GM21381 (cell line): ENCODE measurements around the gene ZNF652.
"Not testable (repeated sequence)": the region's sequence is repeated elsewhere in the genome, so short reads cannot be mapped to it uniquely, and the experiment has no call there.

Experiments used
- ATAC-seq: cut with Tn5 transposase; IDR thresholded peaks from one replicate; pipeline ENCODE4 v1.9.1; 2021; ENCODE audit warnings: mild to moderate bottlenecking, moderate library complexity; ENCODE audit not compliant: unreplicated experiment

Gene ZNF652

DNA sequence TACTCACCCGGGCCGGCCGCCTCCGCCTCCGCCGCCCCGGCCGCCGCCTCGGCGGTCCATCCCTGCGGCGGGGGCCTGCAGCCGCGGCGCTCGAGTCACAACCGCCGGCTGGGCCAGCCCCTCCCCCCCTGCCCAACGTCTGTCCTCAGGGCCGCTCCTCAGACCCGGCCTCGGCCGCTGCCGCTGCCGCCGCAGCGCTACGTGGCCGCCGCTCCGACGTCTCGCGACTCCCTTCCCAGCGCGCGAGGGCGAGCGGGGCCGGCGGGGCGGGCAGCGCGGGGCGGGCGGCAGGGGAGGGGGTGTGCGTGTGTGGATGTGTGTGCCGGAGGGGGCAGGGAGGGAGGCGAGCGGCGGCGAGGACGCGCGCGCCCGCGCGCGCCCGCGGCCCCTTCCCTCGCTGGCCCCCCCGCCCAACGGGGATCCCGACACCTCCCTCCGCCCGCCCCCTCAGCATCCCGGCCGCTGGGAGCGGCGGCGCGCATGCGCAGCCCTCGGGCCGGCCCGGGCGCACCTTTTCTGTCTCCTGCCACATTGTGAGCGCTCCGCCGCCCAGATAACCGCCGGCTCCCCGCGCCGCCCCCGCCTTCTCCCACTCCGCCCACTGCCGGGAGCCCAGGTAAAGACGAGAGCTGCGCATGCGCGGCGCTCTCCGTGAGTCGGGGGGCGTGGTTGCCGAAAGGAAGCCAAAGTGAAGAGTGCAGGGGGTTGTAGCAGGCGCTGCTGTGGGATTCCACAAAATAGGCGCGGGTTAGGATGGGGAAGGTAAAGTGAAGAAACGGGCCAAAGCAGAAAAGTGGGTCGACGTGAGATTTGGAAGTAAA is at the start of gene ZNF652:
Gene ZNF652, minus strand, starts transcription at position 349 of the 821 bp plus-strand sequence. CDS start 44,525 bp downstream, outside the sequence.
- peak; percentile 64 for ATAC-seq

DNA sequence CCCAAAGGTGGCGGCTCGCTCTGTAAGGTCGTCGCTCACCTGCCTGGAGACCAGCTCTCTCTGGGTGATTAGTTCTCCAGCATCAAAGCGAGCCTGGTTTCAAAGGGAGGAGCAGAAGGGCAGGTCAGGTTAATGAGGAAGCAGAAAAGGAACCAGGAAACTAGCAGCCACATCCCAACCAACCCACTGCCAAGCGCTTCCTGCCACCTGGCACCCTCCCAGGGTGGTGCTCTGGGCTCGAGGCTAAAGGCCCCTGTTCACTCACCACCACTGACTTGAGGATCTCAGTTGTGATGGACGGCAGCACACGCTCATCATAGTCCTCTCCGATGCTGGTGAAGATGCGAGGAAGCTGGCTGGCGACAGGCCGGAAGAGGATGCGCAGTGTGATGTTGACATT is 47.0 kb upstream of the ZNF652 start:
- ATAC-seq: no peak

DNA sequence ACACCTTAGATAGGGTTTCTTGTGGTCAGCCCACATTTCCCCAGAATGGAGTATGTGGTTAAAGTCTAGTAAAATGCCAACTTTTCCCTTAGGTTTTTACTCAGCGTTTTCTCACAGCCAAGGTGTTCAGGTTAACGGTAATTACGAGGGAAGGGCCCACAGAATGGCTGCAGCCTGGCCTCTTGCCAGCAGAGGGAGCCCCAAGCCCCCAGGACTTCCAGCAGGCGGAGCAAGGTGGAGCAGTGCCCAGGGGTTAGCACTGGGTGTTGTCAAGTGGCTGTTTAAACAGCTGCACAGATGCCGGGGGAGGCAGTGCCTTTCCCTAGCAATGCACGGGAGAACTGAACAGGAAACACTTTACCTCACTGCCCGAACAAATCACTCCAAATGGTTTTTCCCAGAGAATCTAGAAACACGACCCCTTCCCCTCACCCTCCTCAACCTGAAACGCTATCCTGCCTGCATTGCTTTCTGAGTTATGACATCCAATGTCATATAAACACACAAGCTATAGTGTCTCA is 46.0 kb upstream of the ZNF652 start:
- no peak for ATAC-seq

DNA sequence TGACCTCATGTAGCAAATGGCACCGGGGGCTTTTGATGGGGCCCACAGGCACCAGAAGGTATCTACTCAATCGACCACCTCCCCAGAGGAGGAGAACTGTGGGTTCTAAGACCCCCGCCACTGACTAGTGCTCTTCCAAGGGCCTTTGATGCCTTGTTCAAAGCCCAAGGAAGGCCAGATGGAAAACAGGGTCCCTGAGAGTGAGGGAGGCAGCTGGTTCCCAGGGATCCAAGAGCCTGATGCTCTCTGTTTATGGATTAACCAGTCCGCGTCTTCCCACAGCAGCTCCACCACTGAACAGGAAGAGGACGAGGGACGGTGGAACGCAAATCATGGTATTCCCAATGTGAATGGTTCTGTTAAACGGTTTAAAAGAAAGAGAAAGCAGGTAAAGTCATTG is 45.0 kb upstream of the ZNF652 start:
- no peak for ATAC-seq

DNA sequence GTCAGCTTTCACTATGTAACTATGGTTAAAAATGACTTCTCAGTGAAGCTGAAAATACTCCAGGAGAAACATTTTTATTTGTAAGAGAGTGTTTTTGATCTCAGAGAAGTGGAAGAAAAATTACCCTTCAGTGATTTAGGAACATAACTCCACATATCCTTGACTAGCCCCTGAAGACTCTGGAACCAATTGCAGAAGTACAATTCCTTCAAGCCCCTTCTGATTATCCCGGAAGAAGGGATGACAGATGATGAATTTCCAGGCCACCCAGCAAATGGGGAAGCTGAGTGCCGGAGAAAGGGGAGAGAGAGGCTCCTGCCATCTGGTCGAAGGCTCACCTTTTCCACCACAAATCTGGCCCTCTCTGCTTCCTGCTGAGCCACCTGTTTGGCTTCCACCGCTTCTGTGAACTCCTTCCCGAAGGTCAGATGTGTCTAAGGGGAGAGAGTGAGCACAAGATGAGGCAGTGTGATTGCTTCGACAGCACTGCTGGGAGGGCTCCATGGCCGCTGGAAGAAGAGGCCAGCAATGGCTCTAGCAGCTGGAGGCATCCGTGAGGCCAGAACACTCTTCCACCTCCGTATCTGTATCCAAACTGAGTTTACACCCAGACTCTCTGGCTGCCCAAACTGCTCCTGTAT is 44.5 kb upstream of the ZNF652 start:
- ATAC-seq: no peak

DNA sequence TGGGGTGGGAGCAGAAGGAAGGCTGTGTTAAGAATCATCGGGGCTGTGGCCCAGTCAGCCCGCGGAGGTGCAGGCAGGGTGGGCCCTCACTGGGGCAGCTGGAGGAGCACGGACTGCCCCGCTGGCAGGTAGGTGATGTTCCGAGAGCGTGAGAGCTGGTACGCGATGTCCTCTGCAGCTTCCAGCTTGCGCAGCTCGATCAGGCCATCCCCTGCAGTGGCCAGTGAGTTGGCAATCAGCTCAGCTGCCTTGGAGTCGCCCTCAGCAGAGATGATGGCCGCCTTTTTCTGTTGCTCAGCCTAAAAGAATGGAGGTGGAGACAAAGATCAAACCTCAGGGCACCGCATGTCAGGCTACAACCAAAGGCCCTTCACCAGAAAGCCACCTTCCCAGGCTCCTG is 42.9 kb upstream of the ZNF652 start:
- ATAC-seq: no peak

DNA sequence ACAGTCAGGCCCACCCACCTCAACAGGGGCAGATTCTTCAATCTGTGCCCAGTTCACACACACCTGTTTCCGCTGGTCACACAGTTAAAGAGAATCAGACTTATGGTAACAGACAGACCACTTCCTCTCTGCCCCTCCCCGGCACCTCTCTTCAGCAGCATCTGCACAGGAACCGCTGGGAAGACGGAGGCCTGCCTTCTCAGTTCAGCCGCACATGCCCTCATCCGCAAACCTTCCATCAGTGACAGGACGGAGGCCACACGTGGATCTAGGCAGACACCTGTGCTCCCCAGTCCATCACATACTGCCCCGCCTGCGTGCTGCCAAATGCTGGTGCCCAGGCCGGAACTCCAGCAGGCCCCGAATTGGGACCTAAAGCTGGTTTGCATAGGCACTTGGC is 42.3 kb upstream of the ZNF652 start:
- no peak for ATAC-seq

DNA sequence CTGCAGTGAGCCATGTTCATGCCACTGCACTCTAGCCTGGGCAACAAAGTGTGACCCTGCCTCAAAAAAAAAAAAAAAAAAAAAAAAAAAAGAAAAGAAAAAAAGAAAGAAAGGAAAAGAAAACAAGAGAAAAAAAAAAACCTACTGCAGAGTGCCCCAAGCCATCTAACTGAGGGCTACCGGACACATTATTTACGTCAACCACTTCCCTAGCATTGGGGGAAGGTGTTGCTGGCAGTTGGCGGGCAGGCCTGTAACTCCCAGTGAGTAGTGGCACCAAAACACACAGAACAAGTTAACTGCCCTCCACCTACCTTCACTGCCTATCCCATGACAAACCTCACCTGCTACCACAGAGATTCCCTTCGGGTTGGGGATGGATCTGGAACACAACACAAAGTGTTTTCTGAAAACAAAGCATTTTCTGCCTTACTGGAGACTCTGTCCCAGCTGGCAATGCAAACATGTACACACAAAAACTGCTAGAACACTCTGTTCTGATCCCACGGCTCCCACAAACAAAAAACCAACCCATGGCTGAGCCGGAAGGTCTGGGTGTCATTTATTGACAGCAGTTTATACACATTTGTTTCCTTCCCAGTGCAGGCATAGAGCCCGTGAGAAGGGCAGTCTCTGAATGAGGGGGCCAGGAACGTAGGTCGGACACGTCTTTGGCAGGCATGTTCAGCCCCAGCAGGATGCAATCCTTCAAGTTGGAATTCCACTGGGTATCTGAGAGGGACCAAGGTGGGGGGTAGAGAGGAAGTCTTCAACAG is 41.7 kb upstream of the ZNF652 start:
- ATAC-seq: no peak

DNA sequence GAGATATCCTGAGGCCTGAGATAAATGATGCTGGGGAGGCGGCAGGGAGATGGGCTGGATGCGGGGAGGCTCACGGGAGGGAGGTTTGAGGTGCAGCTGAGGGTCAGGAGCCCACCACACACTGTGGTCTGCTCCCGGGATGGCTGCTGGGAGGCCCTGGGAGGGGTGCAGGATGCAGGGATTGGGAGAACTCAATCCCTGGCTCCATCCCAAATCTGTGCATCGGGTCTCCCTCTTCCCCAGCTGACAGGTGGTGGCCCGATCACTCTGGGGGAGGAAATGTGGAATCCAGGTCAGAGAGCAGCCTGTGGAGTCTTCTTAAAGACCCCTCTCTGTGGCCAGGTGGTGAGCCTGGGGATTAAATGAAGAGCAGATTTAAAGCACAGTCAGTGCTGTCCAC is 40.7 kb upstream of the ZNF652 start:
- ATAC-seq: no peak

DNA sequence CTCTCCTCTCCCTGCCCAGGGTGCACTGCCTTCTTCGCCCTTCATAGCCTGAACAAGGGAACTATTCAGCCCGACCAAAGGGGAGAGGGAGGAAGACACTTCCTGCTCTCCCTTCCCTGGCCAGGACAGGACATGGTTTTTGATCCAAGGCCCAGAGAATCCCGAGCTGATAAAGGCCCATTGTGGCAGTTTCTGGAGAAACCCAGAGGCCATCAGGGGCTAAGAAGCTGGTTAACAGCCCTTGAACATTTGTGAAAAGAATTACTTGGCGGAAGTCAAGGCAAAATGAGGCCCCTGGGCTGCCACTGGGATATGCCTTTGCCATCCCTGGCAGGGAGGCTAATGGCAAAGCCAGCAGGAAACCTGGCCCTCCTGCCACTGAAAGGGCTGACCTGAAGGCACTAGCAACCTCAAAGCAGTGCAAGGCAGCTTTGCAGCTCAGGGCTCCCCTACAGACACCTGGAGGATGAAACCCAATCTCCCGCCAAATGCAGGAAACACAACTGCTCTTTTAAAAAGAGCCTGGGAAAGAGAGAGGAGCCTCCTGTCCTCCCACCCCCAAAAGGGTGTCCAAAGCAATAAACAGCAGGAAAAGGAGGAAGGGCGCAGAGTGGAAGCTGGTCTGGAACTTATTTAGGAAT is 40.0 kb upstream of the ZNF652 start:
- ATAC-seq: no peak

DNA sequence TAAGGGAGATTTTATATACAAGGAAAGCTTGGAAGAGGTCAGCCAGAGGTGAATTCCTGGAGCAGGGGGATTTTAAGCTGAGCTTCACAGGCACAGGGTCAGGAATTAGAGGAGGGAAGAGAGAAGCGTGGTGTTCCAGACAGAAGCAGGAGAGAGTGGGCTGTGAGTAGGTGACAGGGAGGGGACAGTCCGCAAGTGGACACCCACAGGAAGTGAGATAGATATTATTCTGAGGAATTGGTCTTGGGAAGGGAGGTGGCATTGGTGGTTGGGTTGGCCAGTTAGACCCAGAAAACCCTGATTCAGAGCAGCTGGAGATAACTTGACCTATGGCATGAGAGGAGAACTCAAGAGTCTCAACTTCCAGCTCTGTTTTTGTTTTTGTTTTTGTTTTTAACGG is 37.9 kb upstream of the ZNF652 start:
- ATAC-seq: no peak

DNA sequence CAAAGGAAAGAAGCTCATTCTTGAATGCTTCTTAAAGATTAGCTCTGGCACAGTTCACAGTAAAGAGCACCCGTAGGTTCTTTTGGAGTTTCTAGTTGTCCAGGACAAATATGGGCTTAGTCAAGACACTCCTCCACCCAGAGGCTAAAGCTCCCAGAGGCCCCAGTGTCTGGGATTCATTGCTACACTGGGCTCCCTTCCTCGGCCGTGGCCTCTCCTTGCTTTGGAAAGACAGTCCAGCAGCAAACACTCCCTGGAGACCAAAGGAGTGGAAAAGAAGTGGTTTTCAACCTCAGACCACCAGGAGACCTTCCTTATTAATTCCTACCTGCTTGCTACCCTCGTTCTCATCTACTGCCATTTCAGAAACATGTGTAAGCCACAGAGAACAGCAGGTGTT is 35.5 kb upstream of the ZNF652 start:
- no peak for ATAC-seq

DNA sequence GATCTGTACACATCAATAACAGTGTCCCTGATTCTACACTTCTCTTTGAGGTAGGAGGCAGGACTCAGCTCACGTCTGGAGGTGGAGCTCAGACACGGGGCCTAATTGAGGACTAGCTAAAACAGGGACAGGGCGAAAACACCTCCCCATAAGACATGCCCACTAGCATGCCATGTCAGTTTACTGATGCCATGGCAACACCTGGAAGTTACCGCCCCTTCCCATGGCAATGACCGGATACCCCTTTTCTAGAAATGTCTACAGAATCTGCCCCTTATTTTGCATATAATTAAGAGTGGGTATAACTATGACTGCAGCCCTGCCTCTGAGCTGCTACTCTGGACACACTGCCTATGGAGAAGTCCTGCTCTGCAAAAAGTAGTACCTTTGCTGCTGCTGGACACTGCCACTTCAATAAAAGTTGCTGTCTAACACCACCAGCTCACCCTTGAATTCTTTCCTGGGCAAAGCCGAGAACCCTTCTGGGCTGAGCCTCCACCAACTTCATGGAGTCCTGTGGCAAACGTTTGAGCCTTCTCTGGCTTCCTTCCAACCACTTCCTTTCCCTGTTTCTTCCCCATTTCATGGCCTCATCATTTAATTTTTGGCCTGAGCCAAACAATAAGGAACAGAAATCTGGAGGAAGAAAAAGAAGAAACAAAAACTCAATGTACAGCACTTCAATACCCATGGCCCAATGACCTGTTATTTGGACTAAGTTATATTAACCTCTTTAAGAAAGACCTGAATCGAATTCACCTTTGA is 31.6 kb upstream of the ZNF652 start:
- no peak for ATAC-seq

DNA sequence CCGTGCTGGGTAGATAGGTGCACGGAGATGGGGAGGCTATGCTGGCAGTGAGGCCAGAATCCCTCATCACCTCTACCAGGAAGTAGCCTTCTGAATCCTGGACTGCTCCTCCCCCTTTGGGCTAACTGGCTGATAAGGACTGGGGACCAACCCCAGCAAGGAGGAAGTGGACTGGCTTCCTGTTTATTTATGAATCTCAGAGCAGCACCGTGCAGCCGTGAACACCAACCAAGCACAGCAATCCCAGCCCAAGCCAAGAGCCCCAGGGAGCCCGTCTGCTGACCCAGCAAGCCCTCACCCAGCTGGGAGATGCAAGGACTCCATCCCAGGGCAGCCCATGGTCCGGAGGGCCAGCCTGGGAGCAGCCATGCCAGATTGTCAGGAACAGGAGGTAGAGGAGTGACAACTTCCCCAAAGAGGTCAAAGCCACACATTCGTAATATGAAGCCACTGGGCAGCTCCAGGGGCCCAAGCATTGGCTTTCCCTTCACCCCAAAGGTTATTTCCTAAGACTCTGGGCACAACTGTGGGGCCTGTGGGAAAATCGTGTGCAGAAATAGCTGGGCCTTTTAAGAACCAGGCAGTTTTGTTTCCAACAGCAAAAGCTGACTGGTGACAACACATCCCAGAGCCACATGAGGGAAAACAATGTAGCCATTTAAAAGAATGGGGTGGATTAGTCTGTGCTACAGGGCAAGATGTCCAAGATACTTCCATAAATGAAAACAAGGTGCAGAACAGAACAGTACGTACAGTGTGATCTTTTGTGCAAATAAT is 28.7 kb upstream of the ZNF652 start:
- ATAC-seq: no peak

DNA sequence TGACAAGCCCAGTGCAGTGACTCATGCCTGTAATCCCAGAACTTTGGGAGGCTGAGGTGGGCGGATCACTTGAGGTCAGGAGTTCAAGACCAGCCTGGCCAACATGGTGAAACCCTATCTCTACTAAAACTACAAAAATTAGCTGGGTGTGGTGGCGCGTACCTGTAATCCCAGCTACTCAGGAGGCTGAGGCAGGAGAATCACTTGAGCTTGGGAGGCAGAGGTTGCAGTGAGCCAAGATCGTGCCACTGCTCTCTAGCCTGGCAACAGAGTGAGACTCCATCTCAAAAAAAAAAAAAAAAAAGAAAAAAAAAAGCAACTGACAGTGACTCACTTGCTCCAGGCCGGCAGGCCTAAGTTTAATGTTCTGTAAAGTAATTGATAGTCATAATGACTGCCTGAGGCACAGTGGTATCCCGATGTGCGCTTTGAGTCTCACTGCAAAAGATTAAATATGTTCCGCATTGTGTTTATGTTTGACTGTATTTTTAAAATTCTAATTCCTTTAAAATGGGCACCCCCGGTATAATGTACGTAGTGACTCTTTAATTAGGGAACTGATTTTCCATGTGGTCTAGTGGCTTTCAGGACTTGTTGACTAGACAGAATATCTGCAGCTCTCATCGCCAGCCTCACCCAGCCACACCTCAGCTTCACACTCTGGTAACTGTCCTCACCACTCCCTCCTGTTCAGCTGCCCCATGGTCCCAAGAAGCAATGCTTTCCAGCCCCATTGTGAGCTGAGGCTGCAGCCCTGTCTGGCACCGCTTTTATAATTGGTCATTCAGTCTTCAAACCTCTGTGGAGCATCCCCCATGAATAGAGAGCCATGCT is 27.7 kb upstream of the ZNF652 start:
- not testable (repeated sequence) for ATAC-seq

DNA sequence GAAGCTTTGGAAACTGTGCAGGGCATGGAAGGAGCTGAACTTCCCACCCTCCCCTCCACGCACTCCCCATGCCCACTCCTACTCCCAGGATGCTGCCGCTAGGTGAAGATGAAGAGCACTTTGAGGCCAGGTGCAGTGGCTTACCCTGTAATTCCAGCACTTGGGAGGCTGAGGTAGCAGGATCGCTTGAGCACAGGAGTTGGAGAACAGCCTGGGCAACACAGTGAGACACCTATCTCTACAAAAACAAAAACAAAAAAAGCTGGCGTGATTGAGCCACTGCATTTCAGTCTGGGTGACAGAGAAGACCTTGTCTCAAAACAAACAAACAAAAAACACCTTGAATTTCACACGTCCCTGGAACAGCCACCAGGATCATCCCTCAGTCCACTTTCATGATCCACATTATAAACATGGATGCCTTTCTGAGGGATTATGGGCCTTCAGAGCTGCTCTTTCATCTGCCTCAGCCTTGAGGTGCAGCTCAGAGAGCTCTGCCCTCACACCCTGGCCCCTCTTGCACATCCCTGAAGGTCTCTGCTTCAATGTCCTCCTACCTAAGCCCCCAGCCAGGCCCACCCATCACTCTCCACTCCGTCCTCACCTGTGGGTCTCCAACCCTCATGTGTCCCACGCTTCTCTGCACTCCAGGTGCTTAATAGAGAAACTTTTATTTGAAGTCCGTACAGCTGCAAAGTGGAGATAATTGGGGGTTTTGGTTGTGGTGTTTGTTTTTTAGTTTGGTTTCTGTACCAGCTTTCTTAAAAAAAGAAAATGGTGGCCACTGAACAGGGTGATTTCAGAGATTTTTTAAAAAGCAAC is 26.9 kb upstream of the ZNF652 start:
- ATAC-seq: no peak

DNA sequence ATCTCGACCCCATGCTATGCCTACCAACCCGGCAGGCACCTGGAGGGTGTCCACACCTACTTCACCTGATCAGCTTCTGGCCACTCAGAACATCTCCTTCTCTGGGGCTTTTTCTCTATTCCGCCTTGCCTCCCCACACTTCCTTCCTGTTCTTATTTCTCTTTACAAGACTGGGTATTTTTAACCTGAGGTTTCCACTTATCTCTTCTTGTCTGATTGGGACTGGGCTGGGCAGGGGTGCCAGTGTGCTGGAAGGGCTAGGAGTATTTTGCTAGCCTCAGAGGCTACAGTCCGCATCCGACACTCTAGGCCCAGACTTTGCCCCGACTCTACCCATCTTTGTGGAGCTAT is 26.2 kb upstream of the ZNF652 start:
- ATAC-seq: peak; percentile 50
